H1 (cell line): ENCODE measurements around the gene RBM18. TPM values are rescaled to one million over a fixed set of nuclear protein-coding genes. Genes with fewer than 3 reads are reported as not detected.

Experiments
- ATF2 ChIP-seq: IDR thresholded peaks from 2 replicates; pipeline ENCODE4 v1.6.1; 2012; ENCODE audit warnings: low read length, inconsistent platforms
- PHF8 ChIP-seq: fragments of 200-600 bp; sonication (generic); conservative IDR thresholded peaks from 2 replicates; pipeline ENCODE4 v1.7.1; 2012; ENCODE audit warnings: low read depth, mild to moderate bottlenecking, inconsistent platforms, low read length, moderate library complexity
- polyA plus RNA-seq, 7 experiments: library from polyadenylated mRNA; depleted of rRNA in 3 of 7; stranded (reverse) in 5 of 7; unstranded in 2 of 7; fragments of >200 nt in 5 of 7; fragments of 200-250 nt in 2 of 7; gene quantifications; 1 replicate in 5 of 7; 2 replicates in 1 of 7; 4 replicates in 1 of 7; pipeline versions ENCODE4 v1.2.1 to v1.2.3, GENCODE V29; 2011 to 2013; ENCODE audit warnings: missing spikeins in 2 of 7, mixed read lengths in 2 of 7
- total RNA-seq: library from RNA; stranded (reverse); fragmentation: NEBNext Ultra II Directional; extraction: Animal tissue kit (Norgen Biotek cat#: 25700); gene quantifications from 2 replicates; pipeline ENCODE4 v1.2.1, GENCODE V29; 2021

The RBM18 gene
- total and polyA plus RNA-seq, 2 of the 8 experiments (the other 6 are each of a cell fraction or from before 2014, with no cell fraction given): 5.9 to 14.3 TPM

DNA sequence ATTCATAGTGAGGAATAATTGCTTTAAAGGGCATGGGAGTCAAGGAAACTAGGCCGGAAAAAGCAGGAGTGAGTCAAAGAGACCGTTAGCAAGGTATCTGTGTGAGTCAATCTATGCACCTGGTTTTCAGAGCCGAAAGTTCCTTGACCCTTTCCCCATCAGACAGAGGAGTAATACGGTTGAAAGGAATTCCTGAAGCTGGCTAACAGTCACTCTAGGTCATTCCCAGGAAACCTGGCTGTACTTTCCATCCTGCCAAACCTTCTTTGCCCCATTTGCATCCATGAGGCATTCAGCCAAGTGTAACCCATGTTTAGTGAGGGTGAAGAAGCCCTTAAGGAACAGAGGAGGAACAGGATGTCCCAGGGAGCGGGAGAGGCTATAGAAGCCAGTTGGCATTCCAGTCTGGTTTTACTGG lies 16.2 kb downstream of the RBM18 start (continued):
- TF ChIP-seq ATF2: no peak
- no peak for TF ChIP-seq PHF8
